H1 (cell line): ENCODE results near the gene UHRF1. TPM values are rescaled to one million over a fixed set of nuclear protein-coding genes. Genes with fewer than 3 reads are reported as not detected.

Experiments used
- CTCF ChIA-PET: fragments of 300-600 bp; sonication (Branson Sonifier 250); formaldehyde crosslinking; loops from one replicate; lab custom pipeline; 2021; ENCODE audit not compliant: partially characterized antibody; lab: Charles Lee
- POLR2A ChIA-PET: fragments of 300-600 bp; sonication (Branson Sonifier 250); formaldehyde crosslinking; loops from one replicate; lab custom pipeline; 2021; ENCODE audit warnings: inconsistent platforms; ENCODE audit not compliant: partially characterized antibody; lab: Charles Lee
- DNase-seq, 2 experiments: peaks; one replicate each; pipeline versions ENCODE4 v3.0.0 to v3.0.0-alpha.2; 2010 to 2022; ENCODE audit warnings: low spot score in 2 of 2, low read depth in 1 of 2, mixed read lengths in 1 of 2
- FAIRE-seq: peaks from 2 replicates; lab custom pipeline; 2011; peaks lifted over from hg19 to GRCh38; lab: Jason Lieb, UNC
- H2AFZ ChIP-seq: 2 replicates; pipeline ENCODE4 v1.8.1; 2012; ENCODE audit warnings: low read length, inconsistent platforms
- H2AK5ac ChIP-seq: 2 replicates; pipeline ENCODE4 v1.6.1; 2013; ENCODE audit warnings: low read depth, low read length
- H2BK120ac ChIP-seq: replicated peaks from 2 replicates; pipeline ENCODE3; 2013; ENCODE audit warnings: low read depth, low read length, inconsistent platforms
- H2BK12ac ChIP-seq: 2 replicates; pipeline ENCODE4 v1.6.1; 2013; ENCODE audit warnings: low read depth, low read length
- H2BK15ac ChIP-seq: 2 replicates; pipeline ENCODE4 v1.6.1; 2013; ENCODE audit warnings: low read length
- H2BK20ac ChIP-seq: 2 replicates; pipeline ENCODE4 v1.6.1; 2013; ENCODE audit warnings: low read length
- H2BK5ac ChIP-seq: 2 replicates; pipeline ENCODE4 v1.6.1; 2013; ENCODE audit warnings: low read depth, low read length
- H3K14ac ChIP-seq: 2 replicates; pipeline ENCODE4 v1.6.1; 2013; ENCODE audit warnings: inconsistent platforms; ENCODE audit not compliant: insufficient read length
- H3K18ac ChIP-seq: 2 replicates; pipeline ENCODE4 v1.6.1; 2013; ENCODE audit warnings: low read length; ENCODE audit errors: extremely low read depth
- H3K23ac ChIP-seq: 2 replicates; pipeline ENCODE4 v1.6.1; 2013; ENCODE audit warnings: inconsistent platforms; ENCODE audit not compliant: insufficient read length
- H3K23me2 ChIP-seq: 2 replicates; pipeline ENCODE4 v1.6.1; 2013; ENCODE audit warnings: low read depth, low read length
- H3K27ac ChIP-seq: 2 replicates; pipeline ENCODE4 v1.6.1; 2011; ENCODE audit warnings: low read depth, low read length, inconsistent platforms
- H3K27me3 ChIP-seq, 4 experiments: replicated peaks in 1 of 4; 1 replicate in 1 of 4; 2 replicates in 3 of 4; pipeline versions ENCODE4 v1.6.1 to v1.8.1; 2011 to 2013; ENCODE audit warnings: low read length in 3 of 4, mild to moderate bottlenecking in 3 of 4, inconsistent platforms in 2 of 4, mixed read lengths in 2 of 4, moderate library complexity in 1 of 4; ENCODE audit not compliant: control insufficient read depth in 3 of 4, insufficient read depth in 3 of 4; ENCODE audit errors: extremely low read depth in 1 of 4
- H3K36me3 ChIP-seq, 4 experiments: 2 replicates each; pipeline versions ENCODE4 v1.6.1 to v1.8.1; 2011 to 2013; ENCODE audit warnings: mild to moderate bottlenecking in 4 of 4, low read length in 3 of 4, moderate library complexity in 2 of 4, control low read depth in 1 of 4, inconsistent platforms in 1 of 4; ENCODE audit not compliant: insufficient read depth in 4 of 4, control insufficient read depth in 2 of 4
- H3K4ac ChIP-seq: replicated peaks from 2 replicates; pipeline ENCODE3; 2013; ENCODE audit warnings: low read length, low read depth, mixed read lengths, inconsistent platforms; ENCODE audit not compliant: insufficient read length
- H3K4me1 ChIP-seq, 4 experiments: replicated peaks in 1 of 4; 1 replicate in 1 of 4; 2 replicates in 3 of 4; pipeline versions ENCODE4 v1.6.1 to v1.8.1; 2011 to 2013; ENCODE audit warnings: low read length in 3 of 4, inconsistent platforms in 2 of 4, mixed read lengths in 1 of 4; ENCODE audit not compliant: insufficient read depth in 4 of 4, control insufficient read depth in 3 of 4
- H3K4me2 ChIP-seq, 2 experiments: 2 replicates each; pipeline versions ENCODE4 v1.6.1 to v1.8.1; 2011 to 2013; ENCODE audit warnings: low read depth in 2 of 2, low read length in 2 of 2, control low read depth in 1 of 2, inconsistent platforms in 1 of 2, mild to moderate bottlenecking in 1 of 2; ENCODE audit not compliant: insufficient read depth in 1 of 2
- H3K4me3 ChIP-seq, 4 experiments: fragments of 200-600, 300-600 bp in 1 of 4; sonication (generic), shearing (Covaris generic), sonication (Bioruptor Twin) in 1 of 4; 2 replicates each; pipeline versions ENCODE4 v1.5.1 to v1.8.1; 2011 to 2016; ENCODE audit warnings: low read length in 4 of 4, low read depth in 3 of 4, control low read depth in 2 of 4, inconsistent platforms in 2 of 4, mild to moderate bottlenecking in 2 of 4, mixed read lengths in 1 of 4, moderate library complexity in 1 of 4; ENCODE audit not compliant: insufficient read depth in 2 of 4; ENCODE audit errors: extremely low read depth in 1 of 4
- H3K56ac ChIP-seq: replicated peaks from 2 replicates; pipeline ENCODE3; 2013; ENCODE audit warnings: low read depth, mild to moderate bottlenecking, mixed read lengths, low read length, inconsistent platforms; ENCODE audit not compliant: insufficient read length
- H3K79me1 ChIP-seq: 2 replicates; pipeline ENCODE4 v1.6.1; 2013; ENCODE audit warnings: low read depth, low read length, control low read depth
- H3K79me2 ChIP-seq, 2 experiments: 2 replicates each; pipeline versions ENCODE4 v1.6.1 to v1.8.1; 2012 to 2013; ENCODE audit warnings: low read length in 2 of 2, mild to moderate bottlenecking in 2 of 2, inconsistent platforms in 1 of 2; ENCODE audit not compliant: insufficient read depth in 2 of 2, control insufficient read depth in 1 of 2
- H3K9ac ChIP-seq, 4 experiments: replicated peaks in 1 of 4; 1 replicate in 1 of 4; 2 replicates in 3 of 4; pipeline versions ENCODE4 v1.6.1 to v1.8.1; 2011 to 2013; ENCODE audit warnings: low read depth in 3 of 4, low read length in 3 of 4, control low read depth in 2 of 4, mild to moderate bottlenecking in 2 of 4, moderate library complexity in 2 of 4, inconsistent platforms in 1 of 4; ENCODE audit errors: extremely low read depth in 1 of 4
- H3K9me3 ChIP-seq, 2 experiments: 2 replicates each; pipeline versions ENCODE4 v1.6.1 to v1.8.1; 2012 to 2013; ENCODE audit warnings: mild to moderate bottlenecking in 2 of 2, moderate library complexity in 2 of 2, control low read depth in 1 of 2, inconsistent platforms in 1 of 2, low read depth in 1 of 2, low read length in 1 of 2, mixed read lengths in 1 of 2; ENCODE audit not compliant: insufficient read depth in 2 of 2
- H4K20me1 ChIP-seq, 2 experiments: replicated peaks in 1 of 2; 2 replicates each; pipeline versions ENCODE3 to v1.8.1; 2011 to 2013; ENCODE audit warnings: inconsistent platforms in 2 of 2, low read length in 2 of 2, mild to moderate bottlenecking in 1 of 2; ENCODE audit not compliant: insufficient read depth in 2 of 2, control insufficient read depth in 1 of 2
- H4K5ac ChIP-seq: 2 replicates; pipeline ENCODE4 v1.6.1; 2013; ENCODE audit warnings: low read length, low read depth, mixed read lengths, inconsistent platforms; ENCODE audit not compliant: insufficient read length
- H4K8ac ChIP-seq: 2 replicates; pipeline ENCODE4 v1.8.0; 2013; ENCODE audit warnings: mild to moderate bottlenecking, moderate library complexity, low read length, inconsistent platforms; ENCODE audit not compliant: insufficient read depth; ENCODE audit errors: extremely low read depth
- H4K91ac ChIP-seq: replicated peaks from 2 replicates; pipeline ENCODE3; 2013; ENCODE audit warnings: low read length, mixed read lengths, inconsistent platforms; ENCODE audit not compliant: insufficient read length
- ASH2L ChIP-seq: fragments of 200-600, 300-600 bp; sonication (generic); IDR thresholded peaks from one replicate; pipeline ENCODE4 v1.7.1; 2017; ENCODE audit warnings: low read length
- CBX8 ChIP-seq: fragments of 300-800, 300-1000 bp; sonication (generic); IDR thresholded peaks from 2 replicates; pipeline ENCODE4 v1.7.1; 2016; ENCODE audit warnings: low read depth, low read length, borderline replicate concordance
- EGR1 ChIP-seq: IDR thresholded peaks from 2 replicates; pipeline ENCODE4 v1.6.1; 2011; ENCODE audit warnings: low read depth, low read length, borderline replicate concordance
- FOSL1 ChIP-seq: IDR thresholded peaks from 2 replicates; pipeline ENCODE4 v1.6.1; 2011; ENCODE audit warnings: mild to moderate bottlenecking, low read depth, low read length, moderate library complexity; ENCODE audit not compliant: insufficient read depth
- GTF2F1 ChIP-seq: IDR thresholded peaks from 2 replicates; pipeline ENCODE4 v1.6.1; 2012; ENCODE audit warnings: low read depth, low read length, improper control_type of control experiment, borderline replicate concordance
- HDAC6 ChIP-seq: IDR thresholded peaks from one replicate; pipeline ENCODE4 v1.7.1; 2012; ENCODE audit warnings: low read depth, mild to moderate bottlenecking, inconsistent platforms, low read length, moderate library complexity
- KDM1A ChIP-seq: fragments of 200-600, 300-600 bp; sonication (generic); IDR thresholded peaks from 2 replicates; pipeline ENCODE4 v1.7.1; 2016; ENCODE audit warnings: mild to moderate bottlenecking, low read length, borderline replicate concordance
- MAX ChIP-seq: IDR thresholded peaks from 2 replicates; pipeline ENCODE4 v1.6.1; 2012; ENCODE audit warnings: inconsistent platforms
- POLR2AphosphoS5 ChIP-seq: IDR thresholded peaks from 2 replicates; pipeline ENCODE4 v1.6.1; 2011; ENCODE audit warnings: low read depth, low read length
- RNF2 ChIP-seq: fragments of 200-900, 300-1000 bp; sonication (generic); IDR thresholded peaks from 2 replicates; pipeline ENCODE4 v1.7.1; 2016; ENCODE audit warnings: borderline replicate concordance, low read depth, mild to moderate bottlenecking, antibody characterized with exemption, low read length; ENCODE audit not compliant: poor library complexity, severe bottlenecking; ENCODE audit errors: missing control alignments
- SIN3A ChIP-seq, 2 experiments: IDR thresholded peaks in 1 of 2; conservative IDR thresholded peaks in 1 of 2; 2 replicates each; pipeline ENCODE4 v1.6.1; 2011 to 2012; ENCODE audit warnings: low read length in 2 of 2, improper control_type of control experiment in 1 of 2, low read depth in 1 of 2, mild to moderate bottlenecking in 1 of 2
- WGBS, 2 experiments: shearing (Covaris generic) in 1 of 2; methylation state at CpG; one replicate each; pipeline versions ENCODE4 v1.1.6 to v1.1.7; 2013 to 2015; ENCODE audit warnings: low lambda C conversion rate in 2 of 2, mixed read lengths in 2 of 2, inconsistent platforms in 1 of 2, low coverage in 1 of 2, missing lambda C conversion rate in 1 of 2; ENCODE audit not compliant: insufficient replicate concordance in 2 of 2, insufficient coverage in 1 of 2, insufficient read length in 1 of 2; ENCODE audit errors: extremely low coverage in 1 of 2, missing lambda C conversion rate in 1 of 2; 5-methylcytosine and 5-hydroxymethylcytosine counted together
- polyA plus RNA-seq, 7 experiments: library from polyadenylated mRNA; depleted of rRNA in 3 of 7; stranded (reverse) in 5 of 7; unstranded in 2 of 7; fragments of >200 nt in 5 of 7; fragments of 200-250 nt in 2 of 7; gene quantifications; 1 replicate in 5 of 7; 2 replicates in 1 of 7; 4 replicates in 1 of 7; pipeline versions ENCODE4 v1.2.1 to v1.2.3, GENCODE V29; 2011 to 2013; ENCODE audit warnings: missing spikeins in 2 of 7, mixed read lengths in 2 of 7
- total RNA-seq: library from RNA; stranded (reverse); fragmentation: NEBNext Ultra II Directional; extraction: Animal tissue kit (Norgen Biotek cat#: 25700); gene quantifications from 2 replicates; pipeline ENCODE4 v1.2.1, GENCODE V29; 2021

The UHRF1 gene
- total and polyA plus RNA-seq, 2 of the 8 experiments (the other 6 are each of a cell fraction or from before 2014, with no cell fraction given): 14.7 to 65.8 TPM

GRCh38 chr19:4913996-4914735, 4.9 kb downstream of the UHRF1 start:
- Histone ChIP-seq H3K79me2 (peaks cover 4 to 68% of the 10 kb centered on the region in 2 experiments; a peak in 3 of 4 replicates), H2BK120ac (no peak overlapping the region), H3K79me1 (peaks cover 5% of the 10 kb centered on the region; the same call in 1 of the 2 replicates), H3K4ac (no peak overlapping the region), H3K14ac (no peak overlapping the region), H2BK12ac (no peak overlapping the region), H3K4me3 (no peak overlapping the region), H3K18ac (no peak overlapping the region), H3K36me3 (peaks cover 4 to 28% (median 10%) of the 10 kb centered on the region in 4 experiments; a peak in 6 of 8 replicates), H2BK15ac (no peak overlapping the region), H3K23me2 (peaks cover 5% of the 10 kb centered on the region), H3K27ac (no peak overlapping the region; the same call in 1 of the 2 replicates), H4K5ac (no peak overlapping the region), H3K27me3 (no peaks in the 10 kb centered on the region; a peak in 1 of 7 replicates), H2BK20ac (no peak overlapping the region), H4K20me1 (peaks cover 7 to 24% of the 10 kb centered on the region in 2 experiments), H2AFZ (no peak overlapping the region), H4K8ac (no peak overlapping the region), H2BK5ac (no peak overlapping the region; the same call in 1 of the 2 replicates), H3K56ac (no peak overlapping the region), H3K23ac (no peak overlapping the region), H3K9ac (no peak overlapping the region), H4K91ac (no peak overlapping the region), H3K9me3 (no peaks in the 10 kb centered on the region), H3K4me2 (no peak overlapping the region), H2AK5ac (no peak overlapping the region), H3K4me1 (peaks cover 0 to 8% (median 5%) of the 10 kb centered on the region in 4 experiments; a peak in 6 of 7 replicates)
- DNase-seq: no peak
- WGBS, 2 experiments: 87% methylated on average over 20 of the region's 24 CpGs; no CpG with 5 or more reads in 1 of the 2 experiments
- no peak for FAIRE-seq
- ChIA-PET CTCF (interaction anchor here (0.9 to 6.9 kb wide), 7 partner anchors 8 to 117 kb away, joined by 3 to 111 read pairs (median 4); no protein-coding TSS in a partner anchor), POLR2A (interaction anchor here (0.6 to 1.2 kb wide), 3 partner anchors 12 to 236 kb away, joined by 3 read pairs; partner anchors contain the start of gene PLIN3)
- TF ChIP-seq GTF2F1: no peak
- no peak for TF ChIP-seq HDAC6
- TF ChIP-seq CBX8: no peak
- TF ChIP-seq KDM1A: no peak
- no peak for TF ChIP-seq RNF2
- TF ChIP-seq EGR1: no peak
- no peak for TF ChIP-seq POLR2AphosphoS5
- TF ChIP-seq SIN3A (conservative IDR thresholded peaks at IDR 0.05 in 1 of 2, IDR thresholded peaks at IDR 0.05 in 1 of 2; ENCODE audit: low read depth in 1 of 2, low read length in 2 of 2): no peak
- TF ChIP-seq MAX: no peak
- no peak for TF ChIP-seq ASH2L
- TF ChIP-seq FOSL1: no peak
